Effector memory CD4-positive, alpha-beta T cell (primary cell): ENCODE data around the gene DDIAS.
"Not testable (repeated sequence)": the region's sequence is repeated elsewhere in the genome, so short reads cannot be mapped to it uniquely, and the experiment has no call there.

Experiments used
- DNase-seq, 3 donors: peaks; one replicate each; pipeline ENCODE4 v3.0.0-alpha.2; 2020
- H3K27ac ChIP-seq: 2 replicates; pipeline ENCODE4 v1.7.0; 2013; ENCODE audit warnings: mild to moderate bottlenecking, low read length, moderate library complexity; ENCODE audit not compliant: insufficient read depth, poor library complexity, severe bottlenecking
- H3K27me3 ChIP-seq: replicated peaks from 2 replicates; pipeline ENCODE4 v1.7.0; 2013; ENCODE audit warnings: mild to moderate bottlenecking, low read length; ENCODE audit not compliant: insufficient read depth, control insufficient read depth, poor library complexity, severe bottlenecking
- H3K36me3 ChIP-seq: 2 replicates; pipeline ENCODE4 v1.7.0; 2013; ENCODE audit warnings: mild to moderate bottlenecking, low read length, moderate library complexity; ENCODE audit not compliant: control insufficient read depth, insufficient read depth
- H3K4me1 ChIP-seq: 2 replicates; pipeline ENCODE4 v1.7.0; 2013; ENCODE audit warnings: low read length, mild to moderate bottlenecking; ENCODE audit not compliant: control insufficient read depth, insufficient read depth, poor library complexity, severe bottlenecking
- H3K4me3 ChIP-seq: 2 replicates; pipeline ENCODE4 v1.7.0; 2013; ENCODE audit warnings: low read length, low read depth, mild to moderate bottlenecking; ENCODE audit not compliant: insufficient read depth, poor library complexity, severe bottlenecking
- H3K9me3 ChIP-seq: 2 replicates; pipeline ENCODE4 v1.7.0; 2013; ENCODE audit warnings: mild to moderate bottlenecking, low read length, moderate library complexity; ENCODE audit not compliant: control insufficient read depth

The DDIAS gene

GRCh38 chr11:82937554-82937953 is 36.0 kb downstream of the DDIAS start:
- Histone ChIP-seq H3K27ac (no peak overlapping the region), H3K4me1 (no peaks in the 10 kb centered on the region), H3K9me3 (no peaks in the 10 kb centered on the region), H3K27me3 (no peaks in the 10 kb centered on the region), H3K36me3 (no peaks in the 10 kb centered on the region), H3K4me3 (no peak overlapping the region)
- DNase-seq = no peak

GRCh38 chr11:82939456-82939855 is 37.9 kb downstream of the DDIAS start:
- Histone ChIP-seq H3K27me3 (no peaks in the 10 kb centered on the region), H3K27ac (no peak overlapping the region), H3K36me3 (no peaks in the 10 kb centered on the region), H3K4me3 (no peak overlapping the region), H3K9me3 (no peaks in the 10 kb centered on the region), H3K4me1 (no peaks in the 10 kb centered on the region)
- no peak for DNase-seq

- no peak overlapping the region for H3K4me3 ChIP-seq
- no peak for DNase-seq
These were observed 40.8 kb downstream of the DDIAS start for GRCh38 chr11:82942376-82942775.

GRCh38 chr11:82943430-82943829 is 41.9 kb downstream of the DDIAS start:
- not testable (repeated sequence) for H3K9me3 ChIP-seq

More at GRCh38 chr11:82942376-82942775, 40.8 kb downstream of the DDIAS start:
- Histone ChIP-seq H3K27me3 (no peaks in the 10 kb centered on the region), H3K27ac (no peak overlapping the region), H3K36me3 (no peaks in the 10 kb centered on the region), H3K9me3 (no peaks in the 10 kb centered on the region), H3K4me1 (no peaks in the 10 kb centered on the region)

GRCh38 chr11:82944198-82944597 is 42.7 kb downstream of the DDIAS start:
- DNase-seq = no peak

More at GRCh38 chr11:82943430-82943829, 41.9 kb downstream of the DDIAS start:
- H3K4me1 ChIP-seq, H3K4me3 ChIP-seq, H3K36me3 ChIP-seq, DNase-seq, H3K27me3 ChIP-seq, H3K27ac ChIP-seq: not testable (repeated sequence)

GRCh38 chr11:82945041-82945440 is 43.5 kb downstream of the DDIAS start:
- H3K27me3 ChIP-seq, H3K4me1 ChIP-seq, DNase-seq, H3K27ac ChIP-seq, H3K4me3 ChIP-seq, H3K36me3 ChIP-seq, H3K9me3 ChIP-seq: not testable (repeated sequence)

More at GRCh38 chr11:82944198-82944597, 42.7 kb downstream of the DDIAS start:
- no peaks in the 10 kb centered on the region for H3K9me3 ChIP-seq
- H3K27ac ChIP-seq = no peak overlapping the region
- H3K27me3 ChIP-seq = no peaks in the 10 kb centered on the region
- no peaks in the 10 kb centered on the region for H3K36me3 ChIP-seq
- H3K4me3 ChIP-seq = no peak overlapping the region
- no peaks in the 10 kb centered on the region for H3K4me1 ChIP-seq

- no peak overlapping the region for H3K4me3 ChIP-seq
- DNase-seq = no peak
These were observed 44.1 kb downstream of the DDIAS start for GRCh38 chr11:82945682-82946081.

GRCh38 chr11:82949352-82949751 is 47.8 kb downstream of the DDIAS start:
- Histone ChIP-seq H3K36me3 (no peaks in the 10 kb centered on the region), H3K4me3 (no peak overlapping the region), H3K9me3 (no peaks in the 10 kb centered on the region), H3K4me1 (no peaks in the 10 kb centered on the region), H3K27me3 (no peaks in the 10 kb centered on the region), H3K27ac (no peak overlapping the region)
- no peak for DNase-seq

More at GRCh38 chr11:82945682-82946081, 44.1 kb downstream of the DDIAS start:
- H3K27me3 ChIP-seq = no peaks in the 10 kb centered on the region
- H3K27ac ChIP-seq = no peak overlapping the region
- H3K36me3 ChIP-seq = no peaks in the 10 kb centered on the region
- H3K4me1 ChIP-seq = no peaks in the 10 kb centered on the region
- H3K9me3 ChIP-seq = no peaks in the 10 kb centered on the region

- H3K4me1 ChIP-seq, H3K27ac ChIP-seq, H3K9me3 ChIP-seq, DNase-seq, H3K27me3 ChIP-seq, H3K36me3 ChIP-seq, H3K4me3 ChIP-seq: not testable (repeated sequence)
These were observed 49.0 kb downstream of the DDIAS start for GRCh38 chr11:82950502-82950901.

GRCh38 chr11:82955736-82956453 is 54.4 kb downstream of the DDIAS start:
- not testable (repeated sequence) for H3K9me3 ChIP-seq, H3K27me3 ChIP-seq, H3K36me3 ChIP-seq
- H3K4me1 ChIP-seq = peaks cover 30% of the 10 kb centered on the region
- peak; percentile 41 to 61 (median 46) for DNase-seq
- peak overlapping the region; percentile 42 for H3K27ac ChIP-seq
- peak overlapping the region; percentile 11 for H3K4me3 ChIP-seq
